Neural progenitor cell (in vitro differentiated cells): ENCODE measurements around the gene PSEN2. TPM values are rescaled to one million over a fixed set of nuclear protein-coding genes. Genes with fewer than 3 reads are reported as not detected.

Source experiments
- DNase-seq: peaks from one replicate; pipeline ENCODE4 v3.0.0-alpha.2; 2016; ENCODE audit warnings: low spot score
- H2AFZ ChIP-seq: fragments of 200-600 bp; sonication (generic); replicated peaks from 2 replicates; pipeline ENCODE4 v1.6.1; 2016; ENCODE audit warnings: antibody characterized with exemption
- H3F3A ChIP-seq: fragments of 200-600 bp; sonication (generic); 2 replicates; pipeline ENCODE4 v1.6.1; 2016; ENCODE audit warnings: antibody characterized with exemption, low read depth
- H3K27ac ChIP-seq: fragments of 200-600 bp; sonication (generic); 2 replicates; pipeline ENCODE4 v1.5.1; 2016; ENCODE audit warnings: mild to moderate bottlenecking
- H3K27me3 ChIP-seq: fragments of 200-600 bp; sonication (generic); 2 replicates; pipeline ENCODE4 v1.6.1; 2016; ENCODE audit warnings: mild to moderate bottlenecking, moderate library complexity
- H3K36me3 ChIP-seq: fragments of 200-600 bp; sonication (generic); 2 replicates; pipeline ENCODE4 v1.5.1; 2016
- H3K4me1 ChIP-seq: fragments of 200-600 bp; sonication (generic); 2 replicates; pipeline ENCODE4 v1.6.1; 2016; ENCODE audit warnings: mixed run types
- H3K4me2 ChIP-seq: fragments of 200-600 bp; sonication (generic); 2 replicates; pipeline ENCODE4 v1.6.1; 2016
- H3K4me3 ChIP-seq: fragments of 200-600 bp; sonication (generic); 2 replicates; pipeline ENCODE4 v1.5.1; 2016
- H3K79me2 ChIP-seq: fragments of 200-600 bp; sonication (generic); 2 replicates; pipeline ENCODE4 v1.6.1; 2016; ENCODE audit warnings: low read depth
- H3K9ac ChIP-seq: fragments of 200-600 bp; sonication (generic); 2 replicates; pipeline ENCODE4 v1.6.1; 2016
- H3K9me3 ChIP-seq: fragments of 200-600 bp; sonication (generic); 2 replicates; pipeline ENCODE4 v1.5.1; 2016; ENCODE audit warnings: low read depth
- H4K20me1 ChIP-seq: fragments of 200-600 bp; sonication (generic); 2 replicates; pipeline ENCODE4 v1.6.1; 2016; ENCODE audit warnings: low read depth
- H3K27ac Mint-ChIP-seq: 3 replicates; pipeline ENCODE4 v1.8.0; 2021; ENCODE audit warnings: mixed read lengths
- H3K27me3 Mint-ChIP-seq: 2 replicates; pipeline ENCODE4 v1.8.0; 2022; ENCODE audit warnings: low read depth, mild to moderate bottlenecking, inconsistent platforms, moderate library complexity, mixed read lengths; ENCODE audit not compliant: insufficient read depth
- H3K36me3 Mint-ChIP-seq: 3 replicates; pipeline ENCODE4 v1.8.0; 2021; ENCODE audit warnings: mixed read lengths
- H3K4me1 Mint-ChIP-seq: 3 replicates; pipeline ENCODE4 v1.8.0; 2021; ENCODE audit warnings: mixed read lengths
- H3K4me3 Mint-ChIP-seq: 3 replicates; pipeline ENCODE4 v1.8.0; 2021; ENCODE audit warnings: mild to moderate bottlenecking, moderate library complexity, mixed read lengths
- H3K9me3 Mint-ChIP-seq: 3 replicates; pipeline ENCODE4 v1.8.0; 2020; ENCODE audit warnings: mixed read lengths
- CTCF ChIP-seq: fragments of 200-600 bp; sonication (generic); IDR thresholded peaks from 2 replicates; pipeline ENCODE4 v1.5.1; 2017; ENCODE audit warnings: antibody characterized with exemption, mild to moderate bottlenecking
- EZH2 ChIP-seq: fragments of 200-600 bp; sonication (generic); IDR thresholded peaks from 2 replicates; pipeline ENCODE4 v1.6.1; 2017; ENCODE audit warnings: antibody characterized with exemption, mild to moderate bottlenecking, moderate library complexity
- EZH2phosphoT487 ChIP-seq: fragments of 200-600 bp; sonication (generic); IDR thresholded peaks from 2 replicates; pipeline ENCODE4 v1.6.1; 2017; ENCODE audit warnings: antibody characterized with exemption
- total RNA-seq: library from RNA; depleted of rRNA; stranded (reverse); fragments of >200 nt; gene quantifications from 2 replicates; pipeline ENCODE4 v1.2.3, GENCODE V29; 2015; ENCODE audit warnings: low replicate concordance

Gene PSEN2
- total RNA-seq, 1 donor from 2014 or later, result 11.4 TPM

- Mint-ChIP-seq H3K9me3 (peaks cover 22% of the 10 kb centered on the region), H3K27ac (peak overlapping the region; percentile 16), H3K4me1 (peaks cover 26% of the 10 kb centered on the region), H3K36me3 (peaks cover 10% of the 10 kb centered on the region), H3K27me3 (peaks cover under 1% of the 10 kb centered on the region), H3K4me3 (peak overlapping the region; percentile 88)
- Histone ChIP-seq H3K27me3 (peaks cover 7% of the 10 kb centered on the region), H2AFZ (peak overlapping the region; percentile 69), H3K27ac (no peak overlapping the region), H3K9me3 (peaks cover 14% of the 10 kb centered on the region), H3K9ac (no peak overlapping the region), H3K4me3 (no peak overlapping the region), H3F3A (peaks cover 10% of the 10 kb centered on the region), H3K4me2 (no peak overlapping the region), H4K20me1 (no peaks in the 10 kb centered on the region), H3K4me1 (peaks cover 9% of the 10 kb centered on the region), H3K36me3 (no peaks in the 10 kb centered on the region), H3K79me2 (peaks cover 14% of the 10 kb centered on the region)
- DNase-seq, result no peak
- TF ChIP-seq EZH2phosphoT487, result no peak
- no peak for TF ChIP-seq CTCF
- TF ChIP-seq EZH2, result no peak
These were observed 67.7 kb downstream of the PSEN2 start for GRCh38 chr1:226937940-226938725.

DNA sequence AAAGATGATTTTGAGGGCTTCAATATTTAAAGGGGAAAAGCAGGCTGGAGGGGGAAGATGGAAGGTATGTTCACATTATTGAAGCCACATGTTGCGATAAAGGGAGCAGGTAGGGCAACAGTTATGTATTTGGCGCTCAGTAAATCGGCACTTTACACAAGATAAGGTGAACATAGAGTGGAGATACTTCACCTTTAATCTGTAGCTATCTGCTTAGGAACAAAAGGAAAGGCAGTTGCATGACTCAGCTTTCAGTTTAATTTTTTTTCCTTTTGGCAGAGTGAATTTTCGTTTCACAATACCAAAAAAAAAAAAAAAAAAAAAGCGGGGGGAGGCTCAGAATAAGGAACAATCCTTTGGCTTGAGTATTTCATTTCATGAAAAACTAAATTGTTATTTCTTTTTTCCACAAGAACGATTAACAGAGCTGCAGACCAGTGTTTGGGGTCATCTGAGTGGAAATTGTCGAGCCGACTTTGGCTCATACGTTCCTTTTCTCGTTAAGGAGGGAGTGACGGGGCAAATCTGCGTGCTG, 68.6 kb downstream of the PSEN2 start:
- H3K4me2 ChIP-seq, result peak overlapping the region; percentile 75
- no peaks in the 10 kb centered on the region for H3K36me3 ChIP-seq
- peaks cover 3% of the 10 kb centered on the region for H3K27me3 Mint-ChIP-seq
- H3K79me2 ChIP-seq, result peaks cover 21% of the 10 kb centered on the region
- no peak for TF ChIP-seq EZH2
- no peak for TF ChIP-seq CTCF
- TF ChIP-seq EZH2phosphoT487, result no peak
- peaks cover 7% of the 10 kb centered on the region for H3K27me3 ChIP-seq
- no peak overlapping the region for H3K9ac ChIP-seq
- H3K27ac Mint-ChIP-seq, result peak overlapping the region; percentile 16
- H3K27ac ChIP-seq, result no peak overlapping the region
- peak overlapping the region; percentile 80 for H2AFZ ChIP-seq
- H3K9me3 Mint-ChIP-seq, result peaks cover 16% of the 10 kb centered on the region
- H3K9me3 ChIP-seq, result peaks cover 10% of the 10 kb centered on the region
- H4K20me1 ChIP-seq, result no peaks in the 10 kb centered on the region
- peaks cover 9% of the 10 kb centered on the region for H3K4me1 ChIP-seq
- H3K4me3 Mint-ChIP-seq, result peak overlapping the region; percentile 88
- peaks cover 10% of the 10 kb centered on the region for H3K36me3 Mint-ChIP-seq
- no peak for DNase-seq
- peaks cover 10% of the 10 kb centered on the region for H3F3A ChIP-seq
- peak overlapping the region; percentile 45 for H3K4me3 ChIP-seq
- H3K4me1 Mint-ChIP-seq, result peaks cover 33% of the 10 kb centered on the region

- H3K4me2 ChIP-seq, result peak overlapping the region; percentile 75
- H3K36me3 ChIP-seq, result no peaks in the 10 kb centered on the region
- H3K79me2 ChIP-seq, result peaks cover 21% of the 10 kb centered on the region
- peak overlapping the region; percentile 45 for H3K4me3 ChIP-seq
- peak; percentile 74 for DNase-seq
- Mint-ChIP-seq H3K9me3 (peaks cover 13% of the 10 kb centered on the region), H3K36me3 (peaks cover 8% of the 10 kb centered on the region), H3K4me3 (peak overlapping the region; percentile 88), H3K27ac (peak overlapping the region; percentile 16), H3K27me3 (peaks cover 3% of the 10 kb centered on the region), H3K4me1 (peaks cover 33% of the 10 kb centered on the region)
- H3F3A ChIP-seq, result peaks cover 10% of the 10 kb centered on the region
- peaks cover 4% of the 10 kb centered on the region for H3K9me3 ChIP-seq
- H3K4me1 ChIP-seq, result peaks cover 9% of the 10 kb centered on the region
- no peak for TF ChIP-seq CTCF
- TF ChIP-seq EZH2, result no peak
- TF ChIP-seq EZH2phosphoT487, result no peak
- H3K27ac ChIP-seq, result peak overlapping the region; percentile 60
- peaks cover 7% of the 10 kb centered on the region for H3K27me3 ChIP-seq
- H4K20me1 ChIP-seq, result no peaks in the 10 kb centered on the region
- no peak overlapping the region for H3K9ac ChIP-seq
- peak overlapping the region; percentile 80 for H2AFZ ChIP-seq
These were observed 69.1 kb downstream of the PSEN2 start for GRCh38 chr1:226939438-226940028.
